DOHH2 (cell line): ENCODE data around the gene ATP6V0E1.

Source experiments
- H3F3A ChIP-seq: fragments of 200-600 bp; sonication (generic), shearing (Covaris generic); 2 replicates; pipeline ENCODE4 v1.6.0; 2016; ENCODE audit warnings: antibody characterized with exemption, mild to moderate bottlenecking; ENCODE audit not compliant: control insufficient read depth, insufficient read depth
- H3K27ac ChIP-seq: fragments of 200-600 bp; sonication (generic); 2 replicates; pipeline ENCODE4 v1.5.1; 2014; ENCODE audit warnings: low read depth, mild to moderate bottlenecking, low read length, moderate library complexity
- H3K27me3 ChIP-seq: fragments of 200-600 bp; sonication (generic); 2 replicates; pipeline ENCODE4 v1.6.1; 2014; ENCODE audit warnings: mild to moderate bottlenecking, low read length, mixed read lengths; ENCODE audit not compliant: control insufficient read depth
- H3K36me3 ChIP-seq: fragments of 200-600 bp; sonication (generic); 2 replicates; pipeline ENCODE4 v1.6.1; 2014; ENCODE audit warnings: mild to moderate bottlenecking, low read length, moderate library complexity, mixed read lengths; ENCODE audit not compliant: control insufficient read depth
- H3K4me1 ChIP-seq: fragments of 200-600 bp; sonication (generic); 2 replicates; pipeline ENCODE4 v1.6.1; 2014; ENCODE audit warnings: mild to moderate bottlenecking, low read length, mixed read lengths; ENCODE audit not compliant: control insufficient read depth
- H3K4me2 ChIP-seq: fragments of 200-600 bp; sonication (generic); 2 replicates; pipeline ENCODE4 v1.6.0; 2014; ENCODE audit warnings: mild to moderate bottlenecking, low read length, moderate library complexity
- H3K4me3 ChIP-seq: fragments of 200-600 bp; sonication (generic); 2 replicates; pipeline ENCODE4 v1.5.1; 2014; ENCODE audit warnings: mild to moderate bottlenecking, low read length, mixed read lengths
- H3K79me2 ChIP-seq: fragments of 200-600 bp; sonication (generic); 2 replicates; pipeline ENCODE4 v1.6.1; 2014; ENCODE audit warnings: mild to moderate bottlenecking, low read length, mixed read lengths; ENCODE audit not compliant: control insufficient read depth
- H3K9me2 ChIP-seq: fragments of 200-600 bp; sonication (generic); replicated peaks from 2 replicates; pipeline ENCODE4 v1.6.1; 2014; ENCODE audit warnings: mild to moderate bottlenecking, low read length, mixed read lengths; ENCODE audit not compliant: control insufficient read depth
- H3K9me3 ChIP-seq: fragments of 200-600 bp; sonication (generic); 2 replicates; pipeline ENCODE4 v1.6.1; 2014; ENCODE audit warnings: antibody characterized with exemption, low read length, mixed read lengths; ENCODE audit not compliant: control insufficient read depth, insufficient read depth
- H4K20me1 ChIP-seq: fragments of 200-600 bp; sonication (generic); 2 replicates; pipeline ENCODE4 v1.6.0; 2014; ENCODE audit warnings: low read depth, mild to moderate bottlenecking, antibody characterized with exemption, low read length, moderate library complexity; ENCODE audit not compliant: control insufficient read depth, insufficient read depth
- CTCF ChIP-seq: fragments of 200-600 bp; sonication (generic); IDR thresholded peaks from one replicate; pipeline ENCODE4 v1.5.1; 2014; ENCODE audit warnings: antibody characterized with exemption, mild to moderate bottlenecking, low read depth, low read length; ENCODE audit not compliant: poor library complexity, severe bottlenecking
- EZH2phosphoT487 ChIP-seq: fragments of 200-600 bp; sonication (generic); IDR thresholded peaks from 2 replicates; pipeline ENCODE4 v1.6.1; 2017; ENCODE audit warnings: borderline replicate concordance, mild to moderate bottlenecking, antibody characterized with exemption, low read length, moderate library complexity, mixed read lengths

Gene ATP6V0E1

GRCh38 chr5:172983542-172984243 lies at the start of gene ATP6V0E1:
Gene ATP6V0E1, plus strand, starts transcription at chr5:172983771. Its CDS starts 90 bp downstream, at chr5:172983861.
- no peaks in the 10 kb centered on the region for H3K27me3 ChIP-seq
- peak within 1 kb of the TSS; percentile 68 for H3K4me2 ChIP-seq
- H3F3A ChIP-seq: no peaks in the 10 kb centered on the region
- peaks cover 7% of the 10 kb centered on the region; the same call in 1 of the 2 replicates for H4K20me1 ChIP-seq
- peaks cover 18% of the 10 kb centered on the region for H3K4me1 ChIP-seq
- peak within 1 kb of the TSS; percentile 65 for H3K27ac ChIP-seq
- H3K4me3 ChIP-seq: peak within 1 kb of the TSS; percentile 92
- H3K79me2 ChIP-seq: peaks cover 51% of the 10 kb centered on the region
- H3K9me2 ChIP-seq: no peaks in the 10 kb centered on the region
- TF ChIP-seq CTCF (no peak), EZH2phosphoT487 (no peak)
- no peaks in the 10 kb centered on the region for H3K9me3 ChIP-seq
- H3K36me3 ChIP-seq: peaks cover 36% of the 10 kb centered on the region

DNA sequence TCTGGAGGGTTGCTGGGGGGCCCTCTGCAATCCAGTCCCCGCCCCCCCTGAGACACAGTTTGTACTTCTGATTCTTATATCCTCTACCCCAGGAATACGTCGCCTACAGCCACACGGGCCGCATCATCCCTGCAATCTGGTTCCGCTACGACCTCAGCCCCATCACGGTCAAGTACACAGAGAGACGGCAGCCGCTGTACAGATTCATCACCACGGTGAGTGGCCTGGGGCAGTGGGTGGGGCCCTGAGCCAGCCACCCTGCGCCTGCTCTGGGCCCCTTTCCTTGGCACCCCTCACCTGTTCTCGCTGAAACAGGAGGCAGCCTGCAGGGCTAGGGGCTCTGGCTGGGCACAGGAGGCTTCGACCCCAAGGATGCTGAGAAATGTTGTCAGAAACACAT lies 48.5 kb upstream of the ATP6V0E1 start:
- no peaks in the 10 kb centered on the region for H4K20me1 ChIP-seq
- peaks cover 9% of the 10 kb centered on the region; the same call in 1 of the 2 replicates for H3K4me1 ChIP-seq
- H3K4me3 ChIP-seq: no peak overlapping the region
- 0 out of 2 replicates have a peak, but pooled peaks cover 5% of the 10 kb centered on the region for H3F3A ChIP-seq
- H3K27ac ChIP-seq: no peak overlapping the region
- no peak overlapping the region for H3K4me2 ChIP-seq
- H3K36me3 ChIP-seq: peaks cover 4% of the 10 kb centered on the region; the same call in 1 of the 2 replicates
- no peaks in the 10 kb centered on the region for H3K9me3 ChIP-seq
- H3K79me2 ChIP-seq: no peaks in the 10 kb centered on the region
- TF ChIP-seq EZH2phosphoT487: no peak
- no peak for TF ChIP-seq CTCF
- H3K9me2 ChIP-seq: no peaks in the 10 kb centered on the region
- no peaks in the 10 kb centered on the region for H3K27me3 ChIP-seq

GRCh38 chr5:172936401-172936800 lies 47.2 kb upstream of the ATP6V0E1 start:
- H3K4me2 ChIP-seq: no peak overlapping the region
- TF ChIP-seq EZH2phosphoT487 (no peak), CTCF (no peak)
- no peaks in the 10 kb centered on the region for H3F3A ChIP-seq
- H3K27ac ChIP-seq: no peak overlapping the region
- H3K79me2 ChIP-seq: no peaks in the 10 kb centered on the region
- H3K9me3 ChIP-seq: no peaks in the 10 kb centered on the region
- no peaks in the 10 kb centered on the region for H3K9me2 ChIP-seq
- H3K4me1 ChIP-seq: peaks cover 3% of the 10 kb centered on the region; the same call in 1 of the 2 replicates
- H3K4me3 ChIP-seq: no peak overlapping the region
- H3K36me3 ChIP-seq: peaks cover 4% of the 10 kb centered on the region; the same call in 1 of the 2 replicates
- H4K20me1 ChIP-seq: no peaks in the 10 kb centered on the region; the same call in 1 of the 2 replicates
- H3K27me3 ChIP-seq: no peaks in the 10 kb centered on the region
